A204.1 (cell line): Measurements from ENCODE around the gene FLNC.

Source experiments
- FAIRE-seq: peaks from 2 replicates; lab custom pipeline; 2012; peaks lifted over from hg19 to GRCh38; lab: Jason Lieb, UNC

Gene FLNC

DNA sequence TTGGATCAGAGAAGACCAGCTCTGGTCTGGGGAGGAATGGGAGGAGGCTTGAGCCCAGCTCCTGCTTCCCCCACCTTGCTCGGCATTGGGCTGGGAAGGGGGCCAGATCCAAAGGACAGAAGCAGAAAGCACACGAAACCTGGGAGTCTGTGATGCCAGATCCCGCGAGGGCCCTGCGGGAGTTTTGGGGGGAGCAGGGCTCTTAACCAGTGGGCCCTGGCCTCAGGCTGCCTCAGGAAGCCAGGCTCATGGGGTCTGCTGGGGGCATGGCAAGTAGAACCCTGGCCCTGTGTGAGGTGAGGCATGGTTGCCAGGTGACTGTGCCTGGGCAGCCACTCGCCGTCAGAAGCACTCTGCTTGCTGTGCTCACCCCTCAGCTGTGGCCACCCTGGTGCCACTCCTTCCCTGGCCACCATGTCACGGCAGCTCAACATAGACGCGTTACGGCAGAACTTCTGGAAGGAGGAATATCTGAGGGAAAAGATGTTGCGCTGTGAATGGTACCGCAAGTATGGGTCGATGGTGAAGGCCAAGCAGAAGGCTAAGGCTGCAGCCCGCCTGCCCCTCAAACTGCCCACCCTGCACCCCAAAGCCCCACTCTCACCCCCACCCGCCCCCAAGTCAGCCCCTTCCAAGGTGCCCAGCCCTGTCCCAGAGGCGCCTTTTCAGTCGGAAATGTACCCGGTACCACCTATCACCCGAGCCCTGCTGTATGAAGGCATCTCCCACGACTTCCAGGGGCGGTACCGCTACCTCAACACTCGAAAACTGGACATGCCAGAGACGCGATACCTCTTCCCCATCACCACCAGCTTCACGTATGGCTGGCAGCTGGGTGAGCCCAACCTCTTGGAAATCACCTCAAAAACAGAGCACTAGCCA, 36.0 kb downstream of the FLNC start:
- no peak for FAIRE-seq

DNA sequence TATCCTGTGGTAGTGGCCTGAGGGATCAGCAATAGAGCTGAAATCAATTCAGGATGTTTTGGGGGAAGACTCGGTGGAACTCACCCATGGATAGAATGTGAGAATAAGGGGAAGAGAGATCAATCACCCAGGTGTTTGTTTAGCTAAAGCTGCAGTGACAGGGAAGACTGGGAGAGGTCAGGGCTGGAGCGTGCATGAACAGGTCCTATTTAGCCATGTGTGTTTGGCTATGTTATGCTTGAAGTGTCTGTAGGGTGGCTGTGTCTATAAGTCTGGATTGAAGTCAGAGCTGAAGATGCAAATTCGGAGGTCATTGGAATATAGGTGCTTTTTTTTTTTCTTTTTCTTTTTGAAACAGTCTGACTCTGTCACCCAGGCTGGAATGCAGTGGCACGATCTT, 37.0 kb downstream of the FLNC start:
- FAIRE-seq, result no peak

DNA sequence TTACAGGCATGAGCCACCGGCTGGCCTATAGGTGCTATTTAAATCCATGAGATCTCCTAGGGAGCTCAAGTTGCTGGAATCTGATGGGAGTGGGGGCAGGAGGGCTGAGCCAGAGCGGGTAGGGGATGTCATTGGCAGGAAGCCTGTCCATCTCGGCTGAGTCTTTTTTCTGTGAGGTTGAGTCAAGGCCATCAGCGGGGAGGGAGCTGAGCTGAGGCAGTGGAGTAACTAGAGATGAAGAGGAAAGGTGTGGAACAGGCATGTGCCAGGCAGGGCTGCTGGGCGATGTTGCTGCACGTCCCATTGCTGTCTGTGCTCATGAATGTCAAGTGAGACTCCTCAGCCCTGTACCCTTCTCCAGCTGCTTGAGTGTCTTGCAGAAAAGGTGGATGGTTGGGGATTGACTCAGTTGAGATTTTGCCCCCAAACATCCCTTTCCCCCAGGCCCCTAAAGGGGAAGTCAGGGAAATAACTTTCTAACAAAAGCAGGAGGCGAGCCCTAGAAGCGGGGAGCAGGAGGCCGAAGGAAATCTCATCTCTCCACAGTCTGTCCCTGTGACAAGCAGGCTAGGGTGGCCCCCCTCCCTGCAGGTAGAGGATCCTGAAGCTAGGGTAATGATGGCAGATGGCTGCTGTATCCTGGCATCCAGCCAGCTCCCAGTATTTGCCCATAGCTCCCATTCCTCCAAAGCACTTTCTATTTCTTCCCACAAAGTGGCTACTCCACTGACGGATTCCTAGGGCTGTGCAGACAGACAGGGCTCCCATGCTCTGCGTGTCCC, 37.8 kb downstream of the FLNC start:
- FAIRE-seq, result no peak

DNA sequence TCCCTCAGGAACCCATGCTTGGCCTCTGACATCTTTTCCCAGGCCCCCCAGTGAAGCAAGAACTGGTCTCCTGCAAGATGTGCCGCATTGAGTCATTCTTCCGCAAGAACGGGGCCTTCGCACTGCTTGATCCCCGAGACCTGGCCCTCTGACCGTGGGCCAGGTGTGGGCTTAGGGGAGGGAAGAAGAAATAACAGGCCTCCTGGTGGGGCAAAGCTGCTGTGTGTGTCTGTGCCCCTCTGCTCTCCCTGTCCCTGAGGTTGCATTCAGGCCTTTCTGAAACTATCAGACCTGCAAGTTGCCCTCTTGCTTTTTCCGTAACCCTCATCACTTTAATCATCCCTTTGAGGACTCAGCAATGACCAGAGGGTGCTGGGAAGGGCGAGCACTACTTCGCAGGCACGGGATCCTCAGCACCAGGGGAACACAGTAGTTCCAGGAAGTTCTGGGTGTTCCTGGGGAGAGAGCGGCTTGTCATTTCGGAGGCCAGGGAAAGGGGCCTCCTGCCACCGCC, 38.5 kb downstream of the FLNC start:
- no peak for FAIRE-seq

DNA sequence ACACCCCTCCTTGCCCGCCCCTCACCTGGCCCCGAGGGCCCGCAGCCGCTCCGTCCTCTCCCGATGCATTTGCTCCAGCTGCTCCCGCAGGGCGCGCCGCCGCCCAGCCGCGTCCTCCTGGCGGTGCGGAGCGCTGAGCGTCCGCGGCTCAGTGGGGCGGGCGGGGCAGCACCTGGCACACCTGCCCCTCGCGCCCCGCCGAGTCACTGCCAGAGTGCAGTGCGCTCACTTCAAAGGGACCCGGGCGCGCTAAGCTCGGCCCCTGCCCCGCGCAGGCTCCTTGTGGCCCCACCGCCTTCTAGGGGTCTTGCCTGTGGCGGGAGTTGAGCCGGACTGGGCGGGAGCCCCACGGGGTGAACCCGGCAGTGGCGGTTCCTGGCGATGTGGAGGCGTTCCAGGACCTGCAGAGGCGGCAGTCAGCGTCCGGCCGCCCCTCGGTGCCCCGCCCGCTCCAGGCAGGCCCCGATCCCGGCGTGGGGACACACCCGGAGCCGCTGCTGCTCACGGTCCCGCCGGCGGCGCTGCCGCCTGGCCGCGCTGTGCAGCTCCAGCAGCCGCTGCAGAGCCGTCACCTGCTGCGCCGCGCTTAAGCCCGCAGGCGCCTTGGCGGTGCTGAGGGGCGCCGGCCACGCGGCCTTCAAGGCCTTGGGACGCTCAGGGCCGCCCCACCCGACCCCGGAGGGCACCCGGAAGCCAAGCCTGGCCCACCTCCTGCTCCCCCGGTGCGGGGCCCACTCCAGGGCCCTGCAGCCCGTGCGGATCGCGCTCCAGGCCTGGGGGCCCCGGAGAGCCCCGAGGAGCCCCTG, 39.1 kb downstream of the FLNC start:
- FAIRE-seq, result no peak

DNA sequence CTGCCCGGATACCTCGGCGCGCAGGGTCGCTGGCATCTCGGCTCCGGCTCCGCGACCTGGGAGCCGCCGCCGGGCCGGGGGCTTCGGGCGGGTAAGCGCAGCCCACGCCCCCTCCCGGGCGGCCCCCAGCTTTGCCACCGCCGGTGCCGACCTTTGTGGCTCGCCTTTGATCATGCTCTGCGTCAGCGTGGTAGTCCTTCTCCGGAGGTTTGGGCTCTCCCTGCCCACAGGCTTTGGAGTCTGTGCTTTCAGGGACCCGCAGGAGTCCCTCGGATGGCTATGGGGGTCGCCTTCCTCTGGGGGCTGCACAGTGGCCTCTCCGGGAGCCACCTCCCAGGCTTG, 39.7 kb downstream of the FLNC start:
- no peak for FAIRE-seq

DNA sequence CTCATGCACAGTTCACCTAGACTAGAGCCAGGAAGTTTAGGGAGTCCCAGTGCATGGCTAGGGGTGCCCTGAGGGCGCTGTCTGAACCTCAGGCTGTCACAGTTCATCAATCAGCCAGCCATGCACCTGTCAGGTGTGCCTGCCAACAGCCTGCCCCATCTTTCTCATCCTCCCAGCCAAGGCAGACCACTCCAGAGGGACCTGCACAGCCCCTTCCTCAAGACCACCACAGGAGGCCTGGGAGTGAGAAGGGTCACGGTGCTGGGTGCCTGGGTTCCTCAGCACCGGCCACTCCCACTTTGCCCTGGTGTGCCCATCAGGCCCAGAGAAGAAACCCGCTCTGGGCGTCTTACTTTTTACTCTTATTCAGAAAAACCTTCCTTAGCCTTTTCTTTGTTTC, 40.8 kb downstream of the FLNC start:
- FAIRE-seq, result no peak

DNA sequence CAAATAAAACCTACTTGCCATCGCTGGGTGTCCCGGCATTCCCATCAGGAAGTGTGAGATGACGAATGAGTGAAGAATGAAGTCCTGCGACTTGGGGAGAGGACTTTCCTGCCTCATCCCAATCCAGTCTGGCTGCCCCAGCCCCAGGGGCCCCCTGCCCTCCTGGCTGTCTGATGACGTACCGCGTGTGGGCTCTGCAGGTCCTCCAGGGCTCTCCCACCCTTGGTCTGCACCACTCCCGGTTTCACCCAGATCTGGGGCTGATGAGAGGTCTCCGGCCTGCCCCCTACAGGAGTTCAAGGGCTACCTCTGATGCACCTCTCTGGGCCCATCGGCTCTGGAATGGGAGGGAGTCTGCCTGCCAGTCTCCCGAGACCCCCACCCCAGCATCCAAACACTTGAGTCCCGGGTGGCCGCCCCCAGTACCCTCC, 42.2 kb downstream of the FLNC start:
- no peak for FAIRE-seq

DNA sequence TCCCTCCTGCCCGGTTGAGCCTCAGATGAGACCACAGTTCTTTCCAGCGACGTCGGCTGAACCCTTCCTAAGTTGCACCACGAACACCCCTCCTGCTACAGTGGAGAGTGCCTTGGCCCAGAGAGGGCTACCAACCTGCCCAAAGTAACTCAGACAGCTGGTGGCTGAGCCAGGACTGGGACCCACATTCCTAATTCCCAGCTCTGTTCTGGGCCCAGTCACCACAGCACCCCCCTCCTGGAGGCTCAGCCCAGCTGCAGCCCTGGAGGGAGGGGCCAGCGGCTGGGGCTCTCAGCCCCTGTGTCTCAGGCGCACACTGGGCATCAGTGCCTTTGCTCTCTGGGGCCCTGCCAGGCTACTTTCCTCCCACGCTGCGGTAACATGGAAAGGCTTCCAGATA, 43.0 kb downstream of the FLNC start:
- no peak for FAIRE-seq

DNA sequence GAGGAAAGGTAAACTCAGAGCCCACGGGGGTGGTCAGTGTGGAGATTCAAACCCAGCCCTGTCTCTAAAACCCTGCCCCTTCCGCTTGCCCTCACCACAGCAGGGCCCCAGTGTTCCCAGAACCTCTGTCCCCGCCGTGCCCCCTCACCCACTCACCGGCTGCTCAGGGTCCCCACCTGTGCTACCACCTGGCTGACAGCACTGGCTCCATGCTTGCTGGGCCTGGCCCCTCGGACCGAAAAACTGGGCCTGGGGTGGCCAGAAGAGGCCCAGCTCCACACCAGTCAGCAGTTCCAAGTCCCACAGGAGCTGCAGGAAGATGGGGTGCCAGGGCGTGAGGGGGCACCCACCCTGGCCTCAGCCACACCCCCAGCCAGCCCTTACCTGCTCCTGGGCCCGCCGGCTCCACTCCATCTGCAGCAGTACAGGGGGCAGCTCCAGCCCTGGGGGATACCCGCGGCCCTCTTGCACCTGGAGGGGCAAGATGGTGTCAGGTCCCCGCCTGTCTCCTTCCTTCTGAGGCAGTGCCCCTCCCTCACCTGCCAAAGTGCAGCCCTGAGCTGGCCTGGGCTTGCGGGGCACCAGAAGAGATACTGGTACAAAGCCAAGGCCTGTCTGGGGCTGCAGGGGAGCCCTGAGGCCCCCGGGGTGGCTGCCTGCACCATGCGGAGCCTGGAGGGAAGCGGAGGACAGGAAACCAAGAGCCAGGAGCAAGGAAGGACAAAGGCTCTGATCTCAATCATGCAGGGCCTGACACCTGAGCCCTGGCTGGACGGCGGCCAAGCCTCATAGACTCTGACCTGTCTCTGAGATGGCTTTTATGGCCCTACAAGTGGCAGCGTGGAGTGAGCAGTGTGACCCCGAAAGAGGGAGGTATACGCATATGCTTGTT, 44.2 kb downstream of the FLNC start:
- no peak for FAIRE-seq

DNA sequence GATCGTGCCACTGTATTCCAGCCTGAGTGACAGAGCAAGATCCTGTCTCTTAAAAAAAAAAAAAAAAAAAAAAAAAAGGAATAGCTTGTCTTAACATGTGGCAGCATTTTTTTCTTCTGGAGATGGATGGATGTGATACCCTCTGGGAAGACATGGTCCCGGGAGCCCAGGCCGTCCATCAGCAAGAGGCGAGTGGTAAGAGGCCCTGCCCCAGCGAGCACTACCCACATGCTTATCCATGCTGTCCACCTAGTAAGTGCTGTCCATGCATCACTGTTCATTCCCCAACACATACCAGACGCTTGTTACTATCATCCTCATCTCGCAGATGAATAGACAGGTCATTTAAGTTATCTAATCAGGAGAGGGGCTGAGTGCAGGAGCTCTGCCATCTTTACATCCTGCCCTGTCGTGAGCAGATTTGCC, 45.3 kb downstream of the FLNC start:
- no peak for FAIRE-seq

DNA sequence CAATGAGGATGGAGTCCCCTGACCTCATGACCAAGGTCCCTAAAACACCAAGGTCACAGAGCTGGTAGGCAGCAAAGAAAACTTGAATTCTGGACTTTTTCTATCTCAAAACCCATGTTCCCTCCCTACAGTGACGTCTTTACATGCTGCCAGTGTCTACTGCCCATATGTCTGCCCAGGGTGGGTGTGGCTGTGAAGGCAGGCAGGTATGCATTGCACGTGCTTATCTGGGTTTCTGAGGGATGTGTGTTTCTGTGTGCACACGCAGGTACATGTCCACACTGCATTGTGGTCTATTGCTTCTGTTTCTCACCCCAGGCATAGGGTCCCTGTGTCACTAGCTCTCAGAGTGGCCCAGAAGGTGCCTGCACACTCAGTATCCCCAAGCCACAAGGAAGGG, 45.9 kb downstream of the FLNC start:
- no peak for FAIRE-seq

DNA sequence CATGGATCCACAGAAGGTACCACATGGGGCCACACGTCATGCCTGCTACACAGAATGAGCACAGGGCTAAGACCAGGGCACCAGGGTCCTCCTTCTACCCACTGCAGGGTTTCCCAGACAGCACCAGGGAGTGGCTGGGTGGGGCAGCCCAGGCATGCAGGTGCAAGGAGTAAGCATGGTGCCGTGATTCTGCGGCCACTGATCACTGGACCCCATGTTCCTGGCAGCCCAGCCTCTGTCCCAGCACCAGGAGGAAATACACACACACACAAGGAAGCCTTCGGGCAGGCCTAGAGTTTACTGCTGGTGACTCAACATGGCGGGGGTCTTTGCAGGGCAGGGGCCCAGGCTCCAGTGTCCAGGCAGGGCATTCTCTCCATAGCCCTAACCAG, 46.4 kb downstream of the FLNC start:
- no peak for FAIRE-seq

DNA sequence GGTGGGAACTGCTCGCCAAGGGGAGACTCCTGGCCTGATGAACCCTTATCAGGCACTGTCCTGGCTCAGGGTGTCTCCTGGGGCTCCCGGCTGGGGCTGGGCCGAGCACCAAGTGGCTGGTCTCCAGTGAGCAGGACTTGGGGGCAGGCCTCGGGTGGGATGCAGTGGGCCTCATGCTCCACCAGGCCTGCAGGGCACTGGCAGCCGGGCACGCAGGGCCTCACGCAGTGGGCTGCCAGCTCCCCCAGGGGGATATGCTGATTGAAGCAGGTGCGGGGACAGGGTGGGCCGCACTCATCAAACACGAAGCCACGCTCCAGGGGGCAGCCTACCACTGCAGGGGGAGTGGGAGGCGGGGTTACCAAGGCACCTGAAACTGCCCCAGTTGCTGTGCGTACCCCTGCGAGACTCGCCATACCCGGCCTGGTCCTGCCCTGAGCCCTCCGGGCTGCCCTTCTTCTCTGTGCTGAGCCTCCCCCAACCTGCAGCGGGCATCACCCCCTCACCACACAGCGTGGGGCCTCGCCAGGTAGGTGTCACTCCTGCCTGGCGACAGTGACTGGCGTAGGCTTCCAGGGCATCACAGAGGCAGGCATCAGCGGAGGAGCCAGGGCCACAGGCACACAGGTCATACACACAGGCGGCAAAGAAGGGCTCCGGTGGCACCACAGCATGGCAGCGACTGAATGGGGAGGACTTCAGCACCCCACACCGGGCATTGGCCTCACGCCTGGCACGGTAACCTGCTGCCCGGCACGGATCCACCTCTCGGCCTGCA, 47.0 kb downstream of the FLNC start:
- FAIRE-seq, result no peak

DNA sequence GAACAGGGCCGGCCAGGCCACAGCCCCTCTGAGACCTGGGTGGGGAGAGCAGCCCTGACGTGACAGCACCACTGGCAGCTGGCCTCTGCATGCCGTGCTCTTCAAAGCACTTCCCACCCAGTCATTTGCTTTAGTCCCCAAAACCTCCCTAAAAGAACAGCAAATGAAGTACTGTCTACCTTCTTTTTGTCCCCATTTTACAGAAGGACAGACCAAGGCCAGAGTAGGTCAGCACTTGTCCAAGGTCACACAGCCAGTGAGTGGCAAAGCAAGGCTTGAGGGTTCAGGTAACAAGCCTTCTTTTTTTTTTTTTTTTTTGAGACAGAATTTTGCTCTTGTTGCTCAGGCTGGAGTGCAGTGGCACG, 47.5 kb downstream of the FLNC start:
- FAIRE-seq, result no peak

DNA sequence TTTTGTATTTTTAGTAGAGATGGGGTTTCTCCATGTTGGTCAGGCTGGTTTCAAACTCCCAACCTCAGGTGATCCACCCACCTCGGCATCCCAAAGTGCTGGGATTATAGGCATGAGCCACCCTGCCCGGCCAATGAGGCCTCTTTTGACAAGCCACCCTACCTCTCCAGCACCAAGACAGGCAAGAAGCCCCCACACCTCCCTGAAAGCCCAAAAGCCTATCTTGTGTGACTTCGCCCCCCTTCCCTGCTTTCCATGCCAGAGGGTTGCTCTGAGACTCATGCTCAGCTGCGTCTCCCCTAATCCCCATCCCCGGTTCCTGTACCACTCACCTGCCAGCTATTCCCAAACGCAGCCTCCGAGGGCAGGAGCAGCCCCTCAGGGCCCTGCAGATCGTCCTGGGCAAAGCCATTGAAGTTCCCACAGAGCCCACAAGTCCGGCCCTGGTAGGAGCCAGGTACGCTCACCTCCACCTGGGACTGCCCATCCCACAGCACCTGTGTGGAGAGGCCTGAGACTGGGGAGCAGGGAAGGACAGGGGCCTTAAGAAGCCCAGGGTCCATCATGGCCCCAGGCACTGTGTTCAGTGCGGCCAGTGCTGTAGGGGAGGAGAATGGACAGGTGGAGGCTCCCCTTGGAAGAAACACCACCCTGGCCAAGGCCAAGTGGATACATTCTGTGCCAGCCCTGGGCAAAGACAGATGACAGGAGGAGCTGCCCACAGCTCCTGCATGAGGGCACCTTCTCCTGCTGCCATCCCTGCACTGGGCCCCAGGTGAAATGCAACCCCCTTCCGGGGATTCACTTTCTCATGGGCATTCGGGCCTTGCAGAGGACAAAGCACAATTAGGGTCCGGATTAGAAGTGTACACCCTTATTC, 48.3 kb downstream of the FLNC start:
- FAIRE-seq, result no peak

DNA sequence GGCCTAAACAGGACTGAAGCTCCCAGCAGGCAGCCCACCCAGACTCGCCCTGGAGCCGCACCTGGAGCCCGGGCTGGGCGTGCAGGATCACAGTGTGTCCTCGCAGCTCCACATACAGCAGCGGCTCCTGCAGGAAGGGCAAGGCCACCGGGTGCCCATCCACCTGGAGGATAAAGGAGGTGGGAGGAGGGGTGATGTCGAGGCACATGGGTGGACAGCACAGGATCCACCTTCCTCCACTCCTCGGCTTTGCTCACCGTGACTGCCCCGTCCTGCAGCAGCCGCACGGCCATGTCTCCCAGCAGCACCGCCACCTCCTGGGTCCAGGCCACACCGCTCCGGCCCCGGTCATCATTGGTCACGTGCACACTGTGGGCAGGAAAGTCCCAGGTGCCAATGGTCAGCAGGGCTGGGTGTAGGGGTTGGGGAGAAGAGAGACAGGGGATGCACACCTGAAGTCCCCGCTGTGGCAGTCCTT, 49.3 kb downstream of the FLNC start:
- FAIRE-seq, result no peak

DNA sequence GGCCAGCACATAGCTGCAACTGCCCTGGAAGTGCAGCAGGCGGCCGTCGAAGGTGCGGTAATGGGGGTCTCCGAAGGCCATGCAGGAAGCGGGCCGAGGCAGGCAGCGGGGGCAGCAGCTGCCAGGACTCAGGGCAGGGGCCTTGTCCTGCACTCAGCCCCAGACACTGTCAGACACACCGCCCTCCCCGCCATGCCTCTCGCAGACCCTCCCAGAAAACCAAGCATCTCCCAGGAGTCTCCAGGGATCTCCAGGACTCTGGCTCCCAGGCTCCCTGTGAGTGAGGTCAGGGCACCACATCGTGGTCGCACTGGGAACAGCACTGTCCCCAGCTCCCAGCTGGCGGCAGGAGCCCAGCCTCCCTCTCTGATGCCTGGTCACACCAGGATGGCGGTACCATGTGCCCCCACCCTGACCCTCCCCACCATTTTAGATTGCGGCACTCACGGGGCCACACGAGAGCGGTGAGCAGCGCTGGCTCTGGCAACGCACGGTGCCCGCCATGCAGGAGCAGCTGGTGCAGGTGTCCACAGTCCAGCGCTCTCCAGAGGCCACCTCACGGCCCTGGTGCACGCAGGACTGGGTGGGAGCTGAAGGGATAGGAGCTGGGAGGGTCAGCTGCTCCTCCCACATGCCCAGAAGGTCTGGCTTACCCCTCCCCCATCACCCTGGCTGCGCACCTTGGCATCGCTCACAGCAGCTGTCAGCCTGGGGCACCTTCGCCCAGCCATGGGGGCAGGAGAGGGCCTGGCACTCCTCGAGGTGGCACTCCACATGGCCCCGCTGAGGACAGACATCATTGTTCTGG, 49.9 kb downstream of the FLNC start:
- FAIRE-seq, result no peak
